ENCODE data around the gene ANO7.

DNA sequence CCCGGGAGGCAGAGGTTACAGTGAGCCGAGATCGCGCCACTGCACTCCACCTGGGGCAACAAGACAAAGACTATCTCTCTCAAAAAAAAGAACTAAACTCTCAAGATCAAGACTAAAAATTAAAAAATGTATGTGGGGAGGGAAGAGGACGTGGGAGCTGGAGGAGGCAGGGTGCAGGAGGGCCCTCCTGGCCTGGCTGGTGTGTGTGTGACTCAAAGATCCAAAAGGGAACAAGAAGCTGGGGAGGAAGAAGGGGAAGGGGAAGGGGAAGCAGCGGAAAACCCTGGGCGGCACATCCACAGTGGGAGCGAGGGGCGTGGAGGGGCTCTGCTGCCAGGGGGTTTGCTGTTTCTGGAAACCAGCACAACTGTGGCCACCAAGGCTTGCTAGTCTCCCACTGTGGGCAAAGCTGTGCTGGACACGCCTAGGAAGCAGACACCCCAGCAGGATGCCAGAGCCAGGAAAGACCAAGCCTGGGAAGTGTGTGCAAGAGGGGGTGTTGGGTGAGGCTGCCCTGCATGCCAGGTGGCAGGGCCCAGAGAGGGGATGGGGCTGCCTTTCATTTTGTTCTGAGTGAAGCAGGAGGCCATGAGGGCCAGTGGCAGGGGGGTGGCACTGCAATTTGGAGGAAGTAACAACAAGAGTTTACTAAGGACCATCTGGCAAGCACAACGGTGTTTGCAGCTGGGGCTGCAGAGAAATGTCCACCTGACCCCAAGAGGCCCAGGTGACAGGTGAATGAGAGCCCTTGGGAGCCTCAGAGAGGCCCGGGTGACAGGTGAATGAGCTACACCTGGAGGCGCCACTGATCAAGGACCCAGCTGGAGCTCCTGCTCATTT lies 44.5 kb downstream of the ANO7 start:
- TF ChIP-seq, protein P1, sequence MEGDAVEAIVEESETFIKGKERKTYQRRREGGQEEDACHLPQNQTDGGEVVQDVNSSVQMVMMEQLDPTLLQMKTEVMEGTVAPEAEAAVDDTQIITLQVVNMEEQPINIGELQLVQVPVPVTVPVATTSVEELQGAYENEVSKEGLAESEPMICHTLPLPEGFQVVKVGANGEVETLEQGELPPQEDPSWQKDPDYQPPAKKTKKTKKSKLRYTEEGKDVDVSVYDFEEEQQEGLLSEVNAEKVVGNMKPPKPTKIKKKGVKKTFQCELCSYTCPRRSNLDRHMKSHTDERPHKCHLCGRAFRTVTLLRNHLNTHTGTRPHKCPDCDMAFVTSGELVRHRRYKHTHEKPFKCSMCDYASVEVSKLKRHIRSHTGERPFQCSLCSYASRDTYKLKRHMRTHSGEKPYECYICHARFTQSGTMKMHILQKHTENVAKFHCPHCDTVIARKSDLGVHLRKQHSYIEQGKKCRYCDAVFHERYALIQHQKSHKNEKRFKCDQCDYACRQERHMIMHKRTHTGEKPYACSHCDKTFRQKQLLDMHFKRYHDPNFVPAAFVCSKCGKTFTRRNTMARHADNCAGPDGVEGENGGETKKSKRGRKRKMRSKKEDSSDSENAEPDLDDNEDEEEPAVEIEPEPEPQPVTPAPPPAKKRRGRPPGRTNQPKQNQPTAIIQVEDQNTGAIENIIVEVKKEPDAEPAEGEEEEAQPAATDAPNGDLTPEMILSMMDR (IDR thresholded peaks at IDR 0.05): no peak
- no peak for TF ChIP-seq POLR2A (IDR thresholded peaks at IDR 0.05)
